ENCODE measurements around the gene ART1.

The ART1 gene

DNA sequence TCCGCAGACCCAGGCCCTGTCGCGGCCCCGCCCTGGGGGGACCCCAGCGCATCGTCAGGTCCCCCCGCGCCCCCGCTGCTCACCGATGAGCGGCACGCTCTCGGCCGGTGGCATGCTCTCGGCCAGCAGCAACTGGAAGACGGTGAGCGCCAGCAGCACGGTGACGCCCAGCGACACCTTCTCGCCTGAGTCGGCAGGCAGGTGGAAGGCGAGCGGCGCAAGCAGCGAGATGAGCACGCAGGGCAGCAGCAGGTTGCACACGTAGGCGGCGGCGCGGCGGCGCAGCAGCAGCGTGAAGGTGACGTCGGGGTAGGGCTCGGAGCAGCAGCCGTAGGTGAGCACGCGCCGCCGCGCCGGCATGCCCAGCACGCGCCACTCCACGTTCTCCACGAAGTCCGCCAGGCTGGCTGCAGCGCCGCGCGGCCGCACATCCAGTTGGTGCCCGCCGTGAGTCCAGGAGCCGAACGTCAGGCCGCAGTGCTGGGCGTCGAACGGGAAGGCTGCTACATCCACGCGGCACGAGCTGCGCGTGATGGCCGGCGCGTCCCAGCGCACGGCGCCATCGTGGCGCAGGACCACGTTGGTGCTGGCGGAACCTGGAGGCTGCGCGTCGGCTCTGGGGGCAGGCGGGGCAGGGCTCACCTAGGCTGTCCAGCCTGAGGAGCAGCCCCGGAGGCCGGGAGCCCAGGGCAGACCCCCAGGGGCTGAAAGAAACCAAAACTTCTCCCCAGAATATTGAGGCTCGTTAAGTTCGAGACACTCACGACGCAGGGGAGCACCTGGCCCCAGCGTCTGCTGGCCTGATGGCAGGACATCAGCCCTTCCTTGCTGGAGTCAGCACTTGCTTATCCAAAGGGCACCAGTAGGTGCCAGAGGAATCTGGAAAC lies 22.5 kb downstream of the ART1 start:
- no peak for DNase-seq

DNA sequence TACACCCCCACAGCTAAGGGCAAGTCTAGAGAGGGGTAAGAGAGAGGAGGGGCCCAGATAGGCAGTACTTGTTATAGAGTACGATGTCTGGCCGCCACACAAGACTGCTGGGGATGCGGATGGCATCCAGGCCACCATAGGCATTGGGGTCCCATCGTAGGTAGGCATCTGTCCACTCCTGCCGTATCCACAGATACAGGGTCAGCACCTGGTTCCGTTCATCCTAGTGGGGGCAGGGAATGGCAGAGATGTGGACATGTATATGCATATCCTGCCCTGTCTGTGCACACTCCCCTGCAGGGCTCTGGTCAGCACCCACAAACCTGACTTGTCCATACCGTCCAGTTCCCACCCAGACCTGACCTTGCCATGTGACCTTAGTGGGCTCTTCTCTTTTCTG lies 24.2 kb downstream of the ART1 start:
- no peak for DNase-seq

DNA sequence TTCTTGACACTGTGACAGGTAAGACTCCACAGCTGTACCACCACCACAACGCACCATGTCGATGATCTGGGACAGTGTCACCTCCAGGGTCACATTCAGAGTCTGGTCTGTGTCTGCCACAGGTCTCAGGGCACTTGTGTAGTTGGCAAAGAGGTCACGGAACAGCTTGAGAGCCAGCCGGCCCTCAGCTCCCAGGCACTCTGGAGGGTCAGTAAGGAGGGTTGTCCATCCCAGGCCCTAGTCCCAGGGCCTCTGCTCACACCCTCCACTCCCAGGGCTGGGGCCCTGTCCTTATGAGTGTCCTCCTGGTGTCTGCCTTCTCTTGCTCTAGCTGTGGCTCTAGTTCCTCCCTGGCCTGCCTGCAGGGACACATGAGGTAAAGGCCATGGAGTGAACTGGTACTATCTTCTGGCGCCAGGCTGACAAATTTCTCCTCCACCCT lies 24.8 kb downstream of the ART1 start:
- DNase-seq = no peak

- DNase-seq = no peak
Observed at GRCh38 chr11:3671334-3672254, 26.7 kb downstream of the ART1 start, which contains the start of gene CHRNA10. TSS of gene CHRNA10 (minus strand) at chr11:3671384. CDS start at chr11:3671312, 72 bp downstream.

- no peak for DNase-seq
Observed at GRCh38 chr11:3674189-3674588, 29.3 kb downstream of the ART1 start.

DNA sequence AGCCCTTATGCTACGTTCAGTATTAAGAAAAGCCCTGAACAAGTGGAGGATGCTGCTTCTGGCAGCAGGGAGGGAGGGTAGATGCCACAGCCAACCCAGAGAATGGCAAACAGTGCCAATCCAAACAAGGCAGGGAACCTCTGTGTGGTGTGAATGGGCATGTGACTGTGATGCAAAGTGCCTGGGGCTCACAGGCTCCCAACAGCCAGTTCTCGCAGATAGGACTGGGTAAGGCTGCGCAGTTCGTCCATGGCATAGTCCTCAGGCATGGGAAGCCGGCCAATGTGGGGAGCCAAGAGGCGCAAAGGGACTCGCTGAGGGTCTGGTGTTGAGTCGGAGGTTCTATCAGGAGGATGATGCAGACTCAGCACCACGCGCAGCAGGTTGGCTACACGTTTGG lies 31.0 kb downstream of the ART1 start:
- DNase-seq = no peak

- DNase-seq = no peak
Observed at GRCh38 chr11:3679077-3679476, 34.1 kb downstream of the ART1 start.

GRCh38 chr11:3683039-3683438 lies 38.1 kb downstream of the ART1 start:
- DNase-seq = no peak

DNA sequence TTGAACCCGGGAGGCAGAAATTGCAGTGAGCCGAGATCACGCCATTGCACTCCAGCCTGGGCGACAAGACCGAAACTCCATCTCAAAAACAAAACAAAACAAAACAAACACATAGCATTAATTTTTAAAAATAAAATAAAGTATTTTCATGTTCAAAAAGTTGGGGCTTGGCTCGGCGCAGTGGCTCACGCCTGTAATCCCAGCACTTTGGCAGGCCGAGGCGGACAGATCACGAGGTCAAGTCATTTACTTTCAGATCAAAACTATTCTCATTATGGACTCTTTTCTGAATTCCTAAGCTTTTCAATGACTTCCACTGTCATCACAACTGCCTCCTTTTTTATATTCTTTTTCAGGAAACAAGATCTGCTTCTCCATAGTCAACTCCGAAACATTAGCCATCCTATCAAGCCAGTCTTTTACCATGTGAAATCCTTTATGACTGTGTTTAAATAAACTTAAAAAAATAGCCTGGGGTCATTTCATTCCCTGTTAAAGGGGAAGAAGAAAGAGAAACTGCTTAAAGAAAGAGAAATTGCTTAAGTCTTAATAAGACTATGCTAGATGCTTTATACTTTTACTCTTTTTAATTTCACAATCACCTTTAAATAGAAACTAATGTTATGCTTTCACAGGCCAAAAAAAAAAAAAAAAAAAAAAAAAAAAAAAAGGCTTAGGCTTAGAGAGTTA lies 39.3 kb downstream of the ART1 start:
- no peak for DNase-seq

GRCh38 chr11:3684819-3685172 lies 39.9 kb downstream of the ART1 start:
- no peak for DNase-seq

GRCh38 chr11:3685923-3686322 lies 41.0 kb downstream of the ART1 start:
- no peak for DNase-seq

DNA sequence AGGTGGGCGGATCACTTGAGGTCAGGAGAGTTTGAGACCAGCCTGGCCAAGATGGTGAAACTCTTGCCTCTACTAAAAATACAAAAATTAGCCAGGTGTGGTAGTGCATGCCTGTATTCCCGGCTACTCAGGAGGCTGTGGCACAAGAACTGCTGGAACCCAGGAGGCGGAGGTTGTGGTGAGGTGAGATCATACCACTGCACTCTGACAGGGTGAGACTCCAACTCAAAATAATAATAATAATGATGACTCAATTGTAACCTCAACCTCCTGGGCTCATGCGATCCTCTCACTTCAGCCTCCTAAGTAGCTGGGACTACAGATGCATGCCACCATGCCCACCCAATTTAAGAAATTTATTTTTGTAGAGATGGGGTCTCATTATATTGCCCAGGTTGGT lies 41.8 kb downstream of the ART1 start:
- DNase-seq = no peak

DNA sequence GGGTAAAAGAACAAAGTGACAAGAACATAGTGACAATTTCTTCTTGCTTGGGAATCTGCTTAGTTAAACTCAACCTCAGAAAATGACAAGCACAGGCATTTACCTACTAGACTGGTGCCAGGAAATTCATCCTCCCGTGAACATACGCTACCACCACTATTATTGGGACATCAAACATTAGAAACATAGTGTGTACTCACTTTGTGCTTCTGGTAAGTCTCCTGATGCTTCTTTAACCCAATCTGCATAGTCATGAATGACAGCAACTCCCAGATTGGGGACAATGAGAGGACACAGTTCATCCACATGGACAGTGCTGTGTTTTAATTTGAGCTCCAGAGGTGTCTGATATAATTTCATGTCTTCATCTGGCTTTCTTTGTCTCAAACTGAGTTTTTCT lies 55.5 kb downstream of the ART1 start:
- no peak for DNase-seq

- no peak for DNase-seq
Observed at GRCh38 chr11:3700910-3701309, 56.0 kb downstream of the ART1 start.

DNA sequence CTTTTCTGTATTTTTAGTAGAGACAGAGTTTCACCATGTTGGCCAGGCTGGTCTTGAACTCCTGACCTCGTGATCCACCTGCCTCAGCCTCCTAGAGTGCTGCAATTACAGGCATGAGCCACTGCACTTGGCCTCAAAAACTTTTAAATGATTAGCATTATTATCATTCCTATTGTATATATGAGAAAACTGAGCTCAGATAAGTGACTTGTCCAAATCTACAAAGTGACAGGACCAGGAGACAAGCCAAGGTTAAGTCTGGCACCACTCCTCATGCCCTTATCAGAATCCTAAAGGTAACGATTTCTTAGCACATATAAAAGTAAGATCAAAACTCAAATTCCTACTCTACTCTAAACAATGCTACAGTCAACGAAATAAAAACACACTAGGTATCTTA lies 58.5 kb downstream of the ART1 start:
- DNase-seq = no peak

GRCh38 chr11:3707176-3707575 lies 62.2 kb downstream of the ART1 start:
- no peak for DNase-seq

- DNase-seq = no peak
Observed at GRCh38 chr11:3709977-3710376, 65.0 kb downstream of the ART1 start.

- DNase-seq = no peak
Observed at GRCh38 chr11:3710485-3711259, 65.7 kb downstream of the ART1 start.

- DNase-seq = no peak
Observed at GRCh38 chr11:3712274-3712673, 67.3 kb downstream of the ART1 start.

All from KG1 (cell line).